GM21526 (cell line): Measurements from ENCODE around the gene ADGRA1.

Experiments used
- ATAC-seq: cut with Tn5 transposase; IDR thresholded peaks from one replicate; pipeline ENCODE4 v1.9.1; 2021; ENCODE audit warnings: moderate library complexity; ENCODE audit not compliant: unreplicated experiment, low FRiP score

Gene ADGRA1

GRCh38 chr10:133075346-133076137 lies 12.2 kb upstream of the ADGRA1 start:
- no peak for ATAC-seq

DNA sequence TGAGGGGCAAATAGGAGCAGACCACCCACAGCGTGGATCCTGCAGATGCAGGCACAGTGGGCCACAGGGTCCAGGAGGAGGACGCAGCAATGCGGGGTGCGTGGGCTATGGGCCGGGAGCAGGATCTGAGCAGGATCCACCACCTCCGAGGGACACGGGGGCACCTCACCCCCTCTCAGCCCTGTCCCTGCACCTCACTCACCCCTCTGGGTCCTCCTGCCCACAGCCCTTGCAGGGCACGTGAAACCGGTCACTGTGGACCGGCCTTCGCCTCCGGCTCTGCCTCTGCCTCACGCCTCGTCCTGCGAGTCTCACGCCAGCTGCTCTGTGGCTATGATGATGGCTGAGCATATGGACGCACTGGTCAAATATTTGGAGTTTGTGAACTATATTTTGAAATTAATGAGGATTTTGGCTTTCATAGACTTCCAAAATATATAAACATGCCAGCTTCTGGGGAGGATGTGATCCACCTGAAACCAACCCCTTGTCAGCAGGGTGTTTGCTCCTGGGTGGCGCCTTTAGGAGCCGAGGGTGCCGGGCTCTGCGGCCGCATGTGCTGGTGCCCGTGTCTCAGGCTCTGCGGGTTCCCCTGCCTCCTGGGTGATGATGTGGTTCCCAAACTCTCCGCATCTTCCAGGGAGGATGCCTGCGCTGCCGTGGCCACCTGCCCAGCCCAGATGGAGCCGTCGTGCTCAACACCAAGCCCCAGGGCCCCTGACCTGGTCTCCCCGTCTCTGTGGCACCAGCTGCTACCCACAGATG lies 11.3 kb upstream of the ADGRA1 start:
- no peak for ATAC-seq

DNA sequence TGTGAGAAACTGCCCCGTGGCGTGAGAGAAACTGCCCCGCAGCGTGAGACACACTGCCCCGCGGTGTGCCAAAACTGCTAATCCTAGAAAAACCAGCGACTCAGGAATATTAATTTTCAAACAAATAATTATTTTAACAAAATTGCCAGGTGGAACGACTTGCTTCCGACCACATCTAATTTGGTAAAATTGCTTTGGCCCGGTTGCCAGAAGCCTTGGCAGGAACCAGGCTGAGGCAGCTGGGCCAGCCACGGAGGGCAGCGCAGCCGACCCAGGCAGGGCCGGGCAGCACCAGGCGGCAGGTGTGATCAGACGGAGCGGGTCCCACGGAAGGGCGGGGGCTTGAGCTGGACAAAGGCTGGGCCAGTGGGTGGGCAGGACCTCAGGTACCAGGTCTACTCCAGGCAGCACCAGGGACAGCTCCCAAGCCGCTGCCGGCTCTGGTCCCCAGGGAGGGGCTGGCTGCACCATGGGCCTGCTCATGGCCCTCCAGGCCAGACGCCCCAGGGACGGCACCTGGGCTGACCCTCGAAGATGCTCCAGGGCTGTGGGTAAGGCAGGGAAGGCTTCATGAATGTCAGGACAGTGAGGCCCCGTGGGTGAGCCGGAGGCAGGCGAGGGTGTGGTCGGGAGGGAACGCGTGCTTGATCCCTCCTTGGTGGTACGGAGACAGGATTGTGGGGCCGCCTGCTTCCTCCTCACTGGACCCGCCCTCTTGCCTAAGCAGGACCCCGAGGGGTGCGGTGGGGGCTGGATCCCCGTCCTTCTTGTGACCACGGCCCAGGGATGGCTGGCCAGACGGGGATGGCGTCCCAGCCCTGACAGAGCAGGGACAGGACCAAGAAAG lies 7.7 kb upstream of the ADGRA1 start:
- no peak for ATAC-seq

GRCh38 chr10:133080683-133081040 lies 7.1 kb upstream of the ADGRA1 start:
- ATAC-seq, result no peak

DNA sequence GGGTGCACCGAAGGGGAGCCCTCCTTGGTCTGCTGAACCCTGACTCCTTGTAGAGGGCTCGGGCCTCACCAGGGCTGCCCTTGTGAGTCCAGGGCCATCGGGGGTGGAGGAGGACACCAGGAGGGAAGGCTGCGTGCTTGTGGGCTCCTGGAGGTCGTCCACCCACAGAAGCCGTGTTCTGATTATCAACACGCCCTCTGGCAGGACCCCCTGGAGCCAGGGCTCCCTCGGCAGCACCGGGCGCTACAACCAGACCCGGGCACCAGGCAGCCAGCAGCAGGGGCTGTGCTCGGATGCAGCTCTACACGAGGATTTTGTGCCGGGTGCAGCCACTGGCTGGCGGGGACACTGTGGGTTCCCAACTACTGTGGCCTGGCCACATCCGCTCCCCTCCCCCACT lies 6.1 kb upstream of the ADGRA1 start:
- no peak for ATAC-seq

- ATAC-seq, result no peak
Observed at GRCh38 chr10:133082685-133083421, 4.9 kb upstream of the ADGRA1 start.

GRCh38 chr10:133083422-133084100 lies 4.2 kb upstream of the ADGRA1 start:
- no peak for ATAC-seq

- no peak for ATAC-seq
Observed at GRCh38 chr10:133084491-133084890, 3.2 kb upstream of the ADGRA1 start.

GRCh38 chr10:133085251-133086125 lies 2.2 kb upstream of the ADGRA1 start:
- no peak for ATAC-seq

DNA sequence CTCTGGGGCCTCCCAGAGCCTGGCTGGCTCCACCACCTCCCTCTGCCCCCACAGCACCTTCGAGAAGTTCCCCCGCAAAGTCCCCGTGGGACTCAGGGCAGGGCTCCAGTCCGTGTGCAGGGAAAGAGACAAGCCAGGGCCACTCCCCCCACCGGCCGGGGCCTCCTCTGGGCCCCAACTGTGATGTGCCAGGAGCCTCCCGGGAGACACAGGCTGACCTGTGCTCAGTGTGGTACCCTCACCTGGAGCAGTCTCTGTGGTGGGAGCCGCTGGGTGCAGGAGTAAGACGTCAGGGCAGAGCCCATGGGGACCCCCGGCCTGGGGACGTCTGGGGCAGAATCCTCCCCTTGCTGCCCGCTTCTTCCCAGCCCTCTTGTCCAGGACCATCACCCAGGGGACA lies 1.5 kb upstream of the ADGRA1 start:
- no peak for ATAC-seq

DNA sequence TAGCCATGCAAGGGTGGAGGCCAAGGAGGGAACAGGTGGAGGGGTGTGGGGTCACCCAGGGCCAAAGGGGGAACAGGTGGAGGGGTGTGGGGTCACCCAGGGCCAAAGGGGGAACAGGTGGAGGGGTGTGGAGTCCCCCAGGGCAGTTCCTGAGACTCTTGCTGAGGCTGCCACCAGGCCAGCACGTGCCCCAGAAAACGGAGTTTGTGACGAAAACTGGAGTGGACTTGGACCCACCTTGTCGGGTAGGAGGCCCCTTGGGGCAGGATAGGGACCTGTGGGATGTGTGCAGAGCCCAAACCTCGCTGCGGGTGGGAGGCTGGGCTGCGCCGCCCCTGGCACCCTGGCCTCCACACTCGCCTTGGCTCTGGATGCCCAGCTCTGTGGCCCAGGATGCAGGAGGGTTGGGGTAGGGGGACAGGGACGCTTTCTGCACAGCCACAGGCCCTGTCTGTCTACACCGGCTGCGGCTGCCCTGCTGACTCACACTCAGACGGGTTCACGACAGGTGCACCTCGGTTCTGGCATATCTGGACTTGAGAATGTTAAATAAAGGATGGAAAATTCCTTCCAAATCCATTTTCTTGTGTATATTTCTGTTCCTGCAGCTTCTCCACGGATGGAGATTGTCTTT lies 562 bp upstream of the ADGRA1 start:
- ATAC-seq, result no peak

DNA sequence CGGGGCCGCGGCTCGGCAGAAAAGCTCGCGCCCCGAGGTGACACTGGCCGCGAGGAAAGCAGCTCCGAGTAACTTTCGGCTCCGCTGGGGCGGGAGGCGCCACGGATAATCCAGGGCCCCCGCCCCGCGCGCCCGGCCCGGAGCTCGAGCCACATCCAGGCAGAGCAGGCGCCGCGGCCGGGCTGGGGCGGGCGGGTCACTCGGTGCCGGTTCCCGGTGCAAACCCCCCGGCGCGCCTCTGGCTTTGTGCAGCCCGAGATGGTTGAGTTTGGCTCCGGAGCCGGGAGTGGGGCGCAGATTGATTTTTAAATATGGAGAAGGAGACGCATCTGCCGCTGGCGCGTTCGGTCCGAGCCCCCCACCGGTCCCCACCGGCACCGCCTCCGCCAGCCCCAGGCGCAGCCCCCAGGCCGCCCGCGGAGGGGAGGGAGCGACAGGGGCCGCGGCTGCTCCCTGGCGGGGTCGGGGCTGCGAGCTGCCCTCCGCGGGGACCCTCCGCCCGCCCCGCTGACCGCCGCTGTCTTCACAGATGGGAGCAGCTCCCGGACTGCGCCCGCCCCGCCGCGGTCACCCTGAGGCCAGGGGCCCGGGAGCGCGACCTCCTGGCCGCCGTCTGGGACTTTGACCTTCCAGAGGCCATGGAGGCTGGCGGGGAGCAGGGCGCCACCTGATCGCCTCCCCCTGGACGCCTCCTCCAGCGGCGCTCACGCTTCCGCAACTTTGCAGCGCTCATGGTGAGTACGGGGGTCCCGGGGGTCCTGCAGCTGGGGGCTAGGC lies 643 bp downstream of the ADGRA1 start:
- no peak for ATAC-seq

DNA sequence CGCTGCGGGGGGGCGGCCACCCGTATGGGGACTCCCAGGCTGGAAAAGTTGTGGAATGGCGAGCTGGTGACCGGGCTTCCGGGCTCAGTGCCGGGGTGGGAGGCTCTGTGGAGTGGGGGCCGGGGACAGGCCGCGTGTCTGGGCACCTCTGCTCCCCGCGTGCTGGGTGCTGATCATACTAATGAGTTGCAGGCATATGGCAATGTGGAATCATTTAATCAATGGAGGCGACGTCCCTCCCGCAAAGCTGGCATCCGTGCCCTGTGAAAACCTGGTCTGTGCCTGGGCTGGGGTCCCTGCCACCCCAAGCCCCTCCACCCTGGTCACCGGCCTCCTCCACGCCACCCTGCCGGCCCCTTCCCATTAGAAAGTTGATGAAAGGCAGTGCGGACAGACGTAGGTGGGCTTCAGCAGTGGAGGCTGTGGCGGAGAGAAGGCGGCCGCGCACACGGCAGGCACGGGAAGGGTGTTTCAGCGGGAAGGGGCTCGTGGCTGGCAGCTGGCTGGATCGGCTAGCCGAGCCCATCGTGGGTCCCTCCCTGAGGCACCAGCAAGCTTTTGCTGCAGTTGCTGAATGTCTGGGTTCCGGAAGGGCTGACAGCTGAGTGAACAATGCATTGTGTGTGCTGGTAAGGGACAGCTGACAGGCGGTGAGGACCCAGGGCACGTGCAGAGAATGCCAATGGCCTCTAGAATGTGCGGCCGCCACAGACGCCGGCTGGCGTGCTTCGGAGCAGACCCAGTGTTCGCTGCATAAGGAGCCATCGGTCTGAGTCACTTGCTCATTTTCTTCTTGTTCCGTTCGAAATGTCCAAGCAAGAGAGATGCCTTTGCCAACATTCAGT lies 1.5 kb downstream of the ADGRA1 start:
- no peak for ATAC-seq

- no peak for ATAC-seq
Observed at GRCh38 chr10:133090101-133090500, 2.4 kb downstream of the ADGRA1 start.

DNA sequence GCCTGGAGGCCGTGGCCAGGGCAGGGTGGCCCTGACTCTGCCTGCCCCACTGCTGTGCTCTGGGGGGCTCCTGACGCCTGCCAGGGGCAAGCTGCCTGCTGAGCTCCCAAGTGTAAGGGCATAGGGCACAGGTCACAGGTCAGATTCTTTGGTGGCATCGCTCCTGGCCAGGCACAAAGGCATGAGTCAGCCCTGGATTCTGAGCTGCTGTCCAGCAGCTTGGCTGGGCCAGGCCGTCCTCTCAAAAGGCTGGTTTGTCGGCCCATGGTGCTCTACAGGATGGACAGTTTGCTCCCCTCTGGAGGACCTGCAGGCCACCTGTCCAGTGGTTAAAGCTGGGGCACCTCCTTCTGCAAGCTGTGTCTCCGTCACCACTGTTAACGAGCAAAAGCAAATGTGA lies 2.9 kb downstream of the ADGRA1 start:
- no peak for ATAC-seq

DNA sequence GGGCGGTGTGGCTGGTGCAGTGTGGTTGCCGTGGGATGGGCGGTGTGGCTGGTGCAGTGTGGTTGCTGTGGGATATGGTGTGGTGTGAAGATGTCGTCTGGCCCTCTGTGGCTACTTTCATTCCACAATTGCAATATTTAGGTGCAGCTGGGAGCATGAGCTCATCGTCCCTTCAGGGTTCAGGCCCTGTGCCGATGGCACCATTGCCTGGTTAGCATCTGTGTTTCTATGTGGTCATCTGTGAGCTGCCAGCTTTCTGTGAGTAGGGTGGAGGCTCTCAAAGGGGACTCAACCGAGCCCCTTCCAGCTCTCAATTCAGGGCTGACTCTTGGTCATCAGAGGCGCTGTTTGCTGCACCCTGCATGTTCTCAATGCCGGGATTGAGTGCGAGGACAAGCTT lies 3.6 kb downstream of the ADGRA1 start:
- no peak for ATAC-seq

- no peak for ATAC-seq
Observed at GRCh38 chr10:133093291-133093690, 5.6 kb downstream of the ADGRA1 start.
